HCT116 (cell line): ENCODE measurements around the gene ATCAY. TPM values are rescaled to one million over a fixed set of nuclear protein-coding genes. Genes with fewer than 3 reads are reported as not detected.

Experiments used
- ATAC-seq: fragments of 200-7000 bp; cut with Tn5 transposase; 2 replicates; pipeline ENCODE4 v1.9.1; 2020; ENCODE audit warnings: mild to moderate bottlenecking, moderate library complexity
- BruUV-seq: library from RNA; stranded (reverse); fragments of 400-500 nt; replicated peaks from 2 replicates; lab custom pipeline; 2021; lab: Mats Ljungman, UMichigan
- CTCF ChIA-PET: fragments of 300-600 bp; sonication (Branson Sonifier 250); formaldehyde crosslinking; loops from one replicate; lab custom pipeline; 2021; ENCODE audit warnings: antibody characterized with exemption; lab: Charles Lee
- POLR2A ChIA-PET: fragments of 300-600, 350-600 bp; sonication (Branson Sonifier 250); formaldehyde crosslinking; loops from one replicate; lab custom pipeline; 2021; ENCODE audit warnings: antibody characterized with exemption; lab: Charles Lee
- RAD21 ChIA-PET, 2 experiments: fragments of 300-600 bp; sonication (Branson Sonifier 250); formaldehyde crosslinking; loops; one replicate each; lab custom pipeline; 2023; ENCODE audit warnings: low total read pairs in 2 of 2; ENCODE audit not compliant: uncharacterized antibody in 2 of 2, unreplicated experiment in 2 of 2, low non-redundant PET in 1 of 2; lab: Charles Lee
- DNase-seq: peaks from one replicate; pipeline ENCODE4 v3.0.0-alpha.2; 2010; ENCODE audit warnings: low read depth, low spot score
- H2AFZ ChIP-seq: fragments of 200-600 bp; shearing (Covaris generic), sonication (generic); 2 replicates; pipeline ENCODE4 v1.6.1; 2017; ENCODE audit warnings: low read depth, mixed run types, mixed read lengths, antibody characterized with exemption, low read length; ENCODE audit not compliant: poor library complexity, severe bottlenecking
- H3K27ac ChIP-seq: 2 replicates; pipeline ENCODE4 v1.5.1; 2012; ENCODE audit warnings: low read depth, low read length
- H3K27me3 ChIP-seq: fragments of 200-600 bp; sonication (generic); 2 replicates; pipeline ENCODE4 v1.6.1; 2016; ENCODE audit warnings: mixed run types, low read length, mixed read lengths; ENCODE audit not compliant: insufficient read depth
- H3K36me3 ChIP-seq, 2 experiments: fragments of 200-500 bp in 1 of 2; fragments of 200-600 bp in 1 of 2; sonication (Bioruptor generic) in 1 of 2; sonication (generic) in 1 of 2; 2 replicates each; pipeline versions ENCODE4 v1.5.1 to v1.6.1; 2014 to 2016; ENCODE audit warnings: low read length in 2 of 2, inconsistent platforms in 1 of 2, mixed read lengths in 1 of 2, mixed run types in 1 of 2; ENCODE audit not compliant: insufficient read depth in 2 of 2, control insufficient read depth in 1 of 2
- H3K4me1 ChIP-seq, 2 experiments: fragments of 200-600 bp in 1 of 2; sonication (generic) in 1 of 2; 2 replicates each; pipeline versions ENCODE4 v1.5.1 to v1.6.1; 2012 to 2017; ENCODE audit warnings: low read length in 2 of 2, inconsistent platforms in 1 of 2, mild to moderate bottlenecking in 1 of 2, mixed read lengths in 1 of 2, mixed run types in 1 of 2, moderate library complexity in 1 of 2; ENCODE audit not compliant: insufficient read depth in 2 of 2, control insufficient read depth in 1 of 2
- H3K4me2 ChIP-seq: fragments of 200-600 bp; sonication (generic); 2 replicates; pipeline ENCODE4 v1.6.1; 2017; ENCODE audit warnings: mixed run types, low read length, mixed read lengths
- H3K4me3 ChIP-seq, 2 experiments: fragments of 200-600 bp in 1 of 2; sonication (generic) in 1 of 2; replicated peaks in 1 of 2; 2 replicates each; pipeline ENCODE4 v1.5.1; 2011 to 2016; ENCODE audit warnings: low read length in 2 of 2, control low read depth in 1 of 2, low read depth in 1 of 2, mild to moderate bottlenecking in 1 of 2, mixed read lengths in 1 of 2, mixed run types in 1 of 2
- H3K79me2 ChIP-seq: fragments of 200-600 bp; sonication (generic); 2 replicates; pipeline ENCODE4 v1.6.1; 2017; ENCODE audit warnings: mild to moderate bottlenecking, mixed run types, low read length, moderate library complexity, mixed read lengths; ENCODE audit not compliant: insufficient read depth
- H3K9ac ChIP-seq: fragments of 200-600 bp; sonication (generic); 2 replicates; pipeline ENCODE4 v1.6.1; 2016; ENCODE audit warnings: low read length, mixed read lengths
- H3K9me2 ChIP-seq: fragments of 200-600 bp; sonication (generic), shearing (Covaris generic); 2 replicates; pipeline ENCODE4 v1.6.1; 2017; ENCODE audit warnings: mixed run types, mild to moderate bottlenecking, moderate library complexity; ENCODE audit not compliant: insufficient read depth
- H3K9me3 ChIP-seq, 2 experiments: fragments of 200-500 bp in 1 of 2; fragments of 200-600 bp in 1 of 2; sonication (Bioruptor generic) in 1 of 2; sonication (generic) in 1 of 2; 2 replicates each; pipeline ENCODE4 v1.6.1; 2014 to 2017; ENCODE audit warnings: low read length in 2 of 2, mixed read lengths in 2 of 2, inconsistent platforms in 1 of 2, low read depth in 1 of 2, mild to moderate bottlenecking in 1 of 2, mixed run types in 1 of 2, moderate library complexity in 1 of 2; ENCODE audit not compliant: control insufficient read depth in 1 of 2, insufficient read depth in 1 of 2
- H4K20me1 ChIP-seq: fragments of 200-600 bp; sonication (generic), shearing (Covaris generic); 2 replicates; pipeline ENCODE4 v1.6.1; 2017; ENCODE audit warnings: mixed run types, mild to moderate bottlenecking, moderate library complexity; ENCODE audit not compliant: insufficient read depth
- ELF1 ChIP-seq: IDR thresholded peaks from 2 replicates; pipeline ENCODE4 v1.6.1; 2012; ENCODE audit warnings: low read depth, borderline replicate concordance
- JUND ChIP-seq: IDR thresholded peaks from 2 replicates; pipeline ENCODE4 v1.6.1; 2012
- RAD21 ChIP-seq: IDR thresholded peaks from 2 replicates; pipeline ENCODE4 v1.6.1; 2012; ENCODE audit warnings: low read depth, mild to moderate bottlenecking
- SIN3A ChIP-seq: IDR thresholded peaks from 2 replicates; pipeline ENCODE4 v1.6.1; 2012; ENCODE audit warnings: low read depth
- TCF7L2 ChIP-seq: IDR thresholded peaks from 2 replicates; pipeline ENCODE4 v1.7.0; 2011; ENCODE audit warnings: borderline replicate concordance, inconsistent platforms; ENCODE audit not compliant: insufficient read depth, insufficient read length; ENCODE audit errors: extremely low read depth
- YY1 ChIP-seq: IDR thresholded peaks from 2 replicates; pipeline ENCODE4 v1.6.1; 2011; ENCODE audit warnings: low read length, low read depth, moderate library complexity, mild to moderate bottlenecking; ENCODE audit not compliant: insufficient replicate concordance; ENCODE audit errors: extremely low read depth
- ZFX ChIP-seq: fragments of 450-650 bp; IDR thresholded peaks from 2 replicates; pipeline ENCODE4 v1.6.1; 2017
- intact Hi-C: fragments of 100-400 bp; cut with micrococcal nuclease; formaldehyde crosslinking; loops from 2 replicates; pipeline ENCODE4 v1.10.0; 2022
- total RNA-seq: library from RNA; stranded (reverse); gene quantifications from one replicate; pipeline ENCODE4 v1.2.1, GENCODE V29; 2021; ENCODE audit not compliant: unreplicated experiment
- TF ChIP-seq, protein P1 (sequence below), 3 experiments: fragments of 200-600 bp in 1 of 3; sonication (generic) in 1 of 3; IDR thresholded peaks in 2 of 3; conservative IDR thresholded peaks in 1 of 3; 2 replicates each; pipeline ENCODE4 v1.5.1; 2012 to 2017; ENCODE audit warnings: low read depth in 2 of 3, low read length in 2 of 3, antibody characterized with exemption in 1 of 3, borderline replicate concordance in 1 of 3, control low read depth in 1 of 3, mild to moderate bottlenecking in 1 of 3, mixed read lengths in 1 of 3, mixed run types in 1 of 3, moderate library complexity in 1 of 3; ENCODE audit not compliant: insufficient read depth in 1 of 3
- TF ChIP-seq, protein P2 (sequence below): IDR thresholded peaks from 2 replicates; pipeline ENCODE4 v1.6.1; 2012

ATCAY gene
- total RNA-seq, 1 experiment from 2014 or later, result not detected

DNA sequence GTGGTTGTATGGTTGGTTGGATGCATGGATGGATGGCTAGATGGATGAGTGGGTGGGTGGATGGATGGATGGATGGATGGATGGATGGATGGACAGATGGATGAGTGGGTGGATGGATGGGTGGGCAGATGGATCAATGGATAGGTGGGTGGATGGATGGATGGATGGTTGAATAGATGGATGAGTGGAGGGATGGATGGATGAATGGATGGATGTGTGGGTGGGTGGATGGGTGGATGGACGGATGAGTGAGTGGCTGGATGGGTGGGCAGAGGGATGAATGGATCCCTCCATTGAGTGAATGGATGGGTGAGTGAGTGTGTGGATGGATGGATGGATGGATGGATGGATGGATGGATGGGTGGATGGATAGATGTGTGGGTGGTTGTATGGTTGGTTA is 43.4 kb downstream of the ATCAY start:
- no TSS peak for BruUV-seq
- H3K9ac ChIP-seq, result no peak overlapping the region
- H3K4me2 ChIP-seq, result no peak overlapping the region
- H3K79me2 ChIP-seq, result no peaks in the 10 kb centered on the region
- no peaks in the 10 kb centered on the region for H3K4me1 ChIP-seq
- ChIA-PET RAD21 (no interaction called here), POLR2A (no interaction called here), CTCF (no interaction called here)
- no peaks in the 10 kb centered on the region for H3K9me2 ChIP-seq
- peaks cover 10 to 16% of the 10 kb centered on the region in 2 experiments; a peak in 2 of 4 replicates for H3K9me3 ChIP-seq
- intact Hi-C loops, result no loop called here
- H4K20me1 ChIP-seq, result no peaks in the 10 kb centered on the region
- no peak for TF ChIP-seq RAD21
- no peak for TF ChIP-seq ZFX
- TF ChIP-seq JUND, result no peak
- TF ChIP-seq ELF1, result no peak
- TF ChIP-seq, protein P1, sequence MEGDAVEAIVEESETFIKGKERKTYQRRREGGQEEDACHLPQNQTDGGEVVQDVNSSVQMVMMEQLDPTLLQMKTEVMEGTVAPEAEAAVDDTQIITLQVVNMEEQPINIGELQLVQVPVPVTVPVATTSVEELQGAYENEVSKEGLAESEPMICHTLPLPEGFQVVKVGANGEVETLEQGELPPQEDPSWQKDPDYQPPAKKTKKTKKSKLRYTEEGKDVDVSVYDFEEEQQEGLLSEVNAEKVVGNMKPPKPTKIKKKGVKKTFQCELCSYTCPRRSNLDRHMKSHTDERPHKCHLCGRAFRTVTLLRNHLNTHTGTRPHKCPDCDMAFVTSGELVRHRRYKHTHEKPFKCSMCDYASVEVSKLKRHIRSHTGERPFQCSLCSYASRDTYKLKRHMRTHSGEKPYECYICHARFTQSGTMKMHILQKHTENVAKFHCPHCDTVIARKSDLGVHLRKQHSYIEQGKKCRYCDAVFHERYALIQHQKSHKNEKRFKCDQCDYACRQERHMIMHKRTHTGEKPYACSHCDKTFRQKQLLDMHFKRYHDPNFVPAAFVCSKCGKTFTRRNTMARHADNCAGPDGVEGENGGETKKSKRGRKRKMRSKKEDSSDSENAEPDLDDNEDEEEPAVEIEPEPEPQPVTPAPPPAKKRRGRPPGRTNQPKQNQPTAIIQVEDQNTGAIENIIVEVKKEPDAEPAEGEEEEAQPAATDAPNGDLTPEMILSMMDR (IDR thresholded peaks at IDR 0.05 in 2 of 3, conservative IDR thresholded peaks at IDR 0.05 in 1 of 3; ENCODE audit: borderline replicate concordance in 1 of 3, insufficient read depth in 1 of 3, low read depth in 2 of 3, low read length in 2 of 3), result no peak
- TF ChIP-seq TCF7L2, result no peak
- no peak for TF ChIP-seq YY1
- ATAC-seq, result no peak
- no peaks in the 10 kb centered on the region for H3K36me3 ChIP-seq
- no peak overlapping the region for H3K4me3 ChIP-seq
- H3K27me3 ChIP-seq, result no peaks in the 10 kb centered on the region
- no peak for DNase-seq
- no peak overlapping the region for H3K27ac ChIP-seq
- no peak overlapping the region for H2AFZ ChIP-seq

GRCh38 chr19:3931041-3931440 is 50.6 kb downstream of the ATCAY start:
- Histone ChIP-seq H3K36me3 (no peaks in the 10 kb centered on the region), H3K4me3 (no peak overlapping the region), H3K9me2 (no peaks in the 10 kb centered on the region), H3K4me1 (peaks cover 7% of the 10 kb centered on the region in 2 experiments; a peak in 3 of 4 replicates), H3K4me2 (no peak overlapping the region), H4K20me1 (no peaks in the 10 kb centered on the region), H3K9me3 (no peaks in the 10 kb centered on the region)
- ChIA-PET POLR2A (interaction anchor here (0.6 to 1.5 kb wide), 2 partner anchors 25 to 54 kb away, joined by 3 read pairs; partner anchors contain the start of gene EEF2), RAD21 (no interaction called here), CTCF (no interaction called here)
- BruUV-seq, result no TSS peak
- no peak for DNase-seq
- peak; percentile 27; the same call in 1 of the 2 replicates for ATAC-seq
- TF ChIP-seq, protein P2, sequence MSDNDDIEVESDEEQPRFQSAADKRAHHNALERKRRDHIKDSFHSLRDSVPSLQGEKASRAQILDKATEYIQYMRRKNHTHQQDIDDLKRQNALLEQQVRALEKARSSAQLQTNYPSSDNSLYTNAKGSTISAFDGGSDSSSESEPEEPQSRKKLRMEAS, result peak; percentile 47; the same call in 1 of the 2 replicates
- no peak for TF ChIP-seq SIN3A
- TF ChIP-seq, all 23 proteins: peak for 1
- Histone ChIP-seq H2AFZ (no peak overlapping the region), H3K9ac (no peak overlapping the region), H3K27ac (0 out of 2 replicates have a peak overlapping the region, but pooled peaks have one; percentile 16), H3K27me3 (no peaks in the 10 kb centered on the region), H3K79me2 (no peaks in the 10 kb centered on the region)
- intact Hi-C loops, result no loop called here
